SK-N-MC (cell line): Measurements from ENCODE around the gene HPF1.
"Not testable (repeated sequence)": the region's sequence is repeated elsewhere in the genome, so short reads cannot be mapped to it uniquely, and the experiment has no call there.

Source experiments
- DNase-seq: peaks from one replicate; pipeline ENCODE4 v3.0.0-alpha.2; 2011; ENCODE audit warnings: low read depth, low spot score
- H3K27ac ChIP-seq: fragments of 200-600 bp; sonication (generic); 2 replicates; pipeline ENCODE4 v1.5.1; 2016; ENCODE audit warnings: mixed run types
- H3K36me3 ChIP-seq: fragments of 200-600 bp; sonication (generic); 2 replicates; pipeline ENCODE4 v1.6.1; 2017; ENCODE audit warnings: antibody characterized with exemption, low read length, mixed read lengths; ENCODE audit not compliant: insufficient read depth
- H3K4me3 ChIP-seq: fragments of 200-600 bp; sonication (generic); 2 replicates; pipeline ENCODE4 v1.5.1; 2016
- H3K9ac ChIP-seq: fragments of 200-600 bp; sonication (generic); 2 replicates; pipeline ENCODE4 v1.8.0; 2017; ENCODE audit warnings: mixed run types, mixed read lengths; ENCODE audit not compliant: insufficient read length
- H3K9me3 ChIP-seq: fragments of 200-600 bp; sonication (generic); 2 replicates; pipeline ENCODE4 v1.6.1; 2017; ENCODE audit warnings: low read depth, mild to moderate bottlenecking, antibody characterized with exemption, low read length, moderate library complexity, mixed read lengths
- EZH2 ChIP-seq: fragments of 200-600 bp; sonication (generic); IDR thresholded peaks from one replicate; pipeline ENCODE4 v1.6.1; 2017; ENCODE audit warnings: antibody characterized with exemption
- FOXP2 ChIP-seq: optimal IDR thresholded peaks from 2 replicates; pipeline ENCODE3; 2011; ENCODE audit warnings: mild to moderate bottlenecking, moderate library complexity; ENCODE audit not compliant: insufficient read depth; ENCODE audit errors: extremely low read length, control extremely low read depth
- POLR2AphosphoS5 ChIP-seq: IDR thresholded peaks from 2 replicates; pipeline ENCODE4 v1.6.1; 2012; ENCODE audit warnings: mild to moderate bottlenecking, low read depth, low read length, borderline replicate concordance

HPF1 gene

GRCh38 chr4:169758401-169758962 lies 738 bp upstream of the HPF1 start:
- H3K9me3 ChIP-seq = no peaks in the 10 kb centered on the region
- no peak overlapping the region for H3K27ac ChIP-seq
- peaks cover 3% of the 10 kb centered on the region; the same call in 1 of the 2 replicates for H3K36me3 ChIP-seq
- peak overlapping the region; percentile 84 for H3K4me3 ChIP-seq
- no peak for DNase-seq
- no peak for TF ChIP-seq EZH2
- no peak for TF ChIP-seq FOXP2
- no peak for TF ChIP-seq POLR2AphosphoS5
- H3K9ac ChIP-seq = no peak overlapping the region

GRCh38 chr4:169756971-169757574 lies 671 bp downstream of the HPF1 start:
- H3K9ac ChIP-seq = peak overlapping the region; percentile 75
- DNase-seq = no peak
- TF ChIP-seq EZH2 (no peak), FOXP2 (no peak), POLR2AphosphoS5 (no peak)
- H3K9me3 ChIP-seq = no peaks in the 10 kb centered on the region
- peak overlapping the region; percentile 84 for H3K4me3 ChIP-seq
- H3K36me3 ChIP-seq = peaks cover 17% of the 10 kb centered on the region
- no peak overlapping the region for H3K27ac ChIP-seq

- Histone ChIP-seq H3K9ac (no peak overlapping the region), H3K4me3 (no peak overlapping the region), H3K9me3 (no peaks in the 10 kb centered on the region), H3K36me3 (peaks cover 42% of the 10 kb centered on the region), H3K27ac (no peak overlapping the region)
- DNase-seq = no peak
- no peak for TF ChIP-seq POLR2AphosphoS5
- TF ChIP-seq EZH2 = no peak
- TF ChIP-seq FOXP2 = no peak
Measured at GRCh38 chr4:169745291-169745690, 12.5 kb downstream of the HPF1 start.

GRCh38 chr4:169744601-169745000 lies 13.1 kb downstream of the HPF1 start:
- no peak overlapping the region for H3K27ac ChIP-seq
- H3K36me3 ChIP-seq = peaks cover 46% of the 10 kb centered on the region
- H3K9ac ChIP-seq = no peak overlapping the region
- DNase-seq = no peak
- H3K9me3 ChIP-seq = no peaks in the 10 kb centered on the region
- TF ChIP-seq POLR2AphosphoS5 (no peak), EZH2 (no peak), FOXP2 (no peak)
- no peak overlapping the region for H3K4me3 ChIP-seq

GRCh38 chr4:169741569-169741968 lies 16.2 kb downstream of the HPF1 start:
- no peak overlapping the region for H3K9ac ChIP-seq
- no peaks in the 10 kb centered on the region for H3K9me3 ChIP-seq
- H3K4me3 ChIP-seq = no peak overlapping the region
- no peak for TF ChIP-seq EZH2
- no peak for TF ChIP-seq POLR2AphosphoS5
- TF ChIP-seq FOXP2 = no peak
- no peak for DNase-seq
- no peak overlapping the region for H3K27ac ChIP-seq
- peaks cover 51% of the 10 kb centered on the region for H3K36me3 ChIP-seq

- not testable (repeated sequence) for H3K4me3 ChIP-seq, H3K9ac ChIP-seq, DNase-seq, H3K9me3 ChIP-seq, H3K27ac ChIP-seq
- peaks cover 53% of the 10 kb centered on the region for H3K36me3 ChIP-seq
Measured at GRCh38 chr4:169738604-169739003, 19.1 kb downstream of the HPF1 start.

GRCh38 chr4:169730564-169730963 lies 27.2 kb downstream of the HPF1 start:
- Histone ChIP-seq H3K27ac (no peak overlapping the region), H3K36me3 (peaks cover 36% of the 10 kb centered on the region), H3K9me3 (no peaks in the 10 kb centered on the region), H3K9ac (no peak overlapping the region), H3K4me3 (no peak overlapping the region)
- no peak for DNase-seq
- no peak for TF ChIP-seq FOXP2
- TF ChIP-seq POLR2AphosphoS5 = no peak
- TF ChIP-seq EZH2 = no peak

- peaks cover 26% of the 10 kb centered on the region for H3K36me3 ChIP-seq
- no peak for TF ChIP-seq POLR2AphosphoS5
- TF ChIP-seq EZH2 = no peak
- no peak for TF ChIP-seq FOXP2
- H3K9me3 ChIP-seq = no peaks in the 10 kb centered on the region
- no peak overlapping the region for H3K9ac ChIP-seq
- H3K4me3 ChIP-seq = no peak overlapping the region
- no peak for DNase-seq
- no peak overlapping the region for H3K27ac ChIP-seq
Measured at GRCh38 chr4:169727616-169728015, 30.1 kb downstream of the HPF1 start.

GRCh38 chr4:169724260-169724659 lies 33.5 kb downstream of the HPF1 start:
- Histone ChIP-seq H3K36me3 (peaks cover 12% of the 10 kb centered on the region; the same call in 1 of the 2 replicates), H3K9me3 (no peaks in the 10 kb centered on the region), H3K9ac (no peak overlapping the region), H3K27ac (no peak overlapping the region), H3K4me3 (no peak overlapping the region)
- no peak for DNase-seq
- no peak for TF ChIP-seq FOXP2
